ENCODE data around the gene ECI1. TPM values are rescaled to one million over a fixed set of nuclear protein-coding genes. Genes with fewer than 3 reads are reported as not detected.

ECI1 gene
- total and polyA plus RNA-seq, 9 donors, result 44.4 to 81.7 (median 59.3) TPM

DNA sequence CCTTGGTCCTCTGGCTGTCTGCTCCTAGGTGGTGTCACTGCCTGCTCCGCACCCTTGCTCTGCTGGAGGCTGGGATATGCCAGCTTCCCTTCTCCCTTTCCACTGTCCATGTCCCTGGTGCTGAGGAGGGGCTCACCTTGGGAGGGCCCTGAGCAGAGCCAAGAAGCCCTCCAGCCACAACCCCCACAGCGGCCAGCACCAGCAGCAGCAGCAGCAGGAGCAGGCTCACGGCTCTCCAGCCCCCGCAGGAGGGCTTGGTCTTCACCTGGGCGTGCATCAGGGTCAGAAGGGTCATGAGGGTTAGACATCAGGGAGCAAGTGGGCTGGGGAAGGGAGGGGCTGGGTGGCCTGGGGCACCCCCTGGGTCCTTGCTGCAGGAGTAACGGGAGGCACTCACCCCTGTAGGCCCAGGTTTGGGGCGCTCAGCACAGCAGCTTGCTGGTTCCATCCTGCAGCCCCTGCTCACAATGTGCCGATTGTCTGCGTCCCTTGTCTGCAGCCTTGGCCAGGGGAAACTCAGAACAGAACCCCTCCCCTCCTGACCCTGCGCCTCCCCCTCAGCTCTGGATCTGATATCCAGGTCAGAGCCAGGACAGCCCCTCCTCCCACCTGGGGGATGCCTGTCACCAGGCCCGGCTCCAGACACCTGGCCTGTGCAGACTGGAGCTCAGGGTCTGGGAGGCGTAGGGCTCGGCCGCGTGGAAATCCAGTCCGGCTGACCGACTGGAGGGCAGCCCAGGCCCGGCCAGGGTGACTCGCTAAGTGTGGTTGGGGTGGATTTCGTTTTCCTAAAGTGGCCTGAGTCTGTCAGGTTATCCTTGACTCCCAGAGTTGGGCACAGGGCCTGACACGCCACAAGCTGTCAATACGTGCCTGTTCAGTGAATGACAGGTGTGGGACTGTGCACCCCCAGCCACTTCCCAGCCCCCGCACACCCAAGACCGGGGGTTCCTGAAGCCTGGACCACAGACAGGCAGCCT, 40.7 kb downstream of the ECI1 start, which contains the start of gene BRICD5:
Gene BRICD5 (minus strand): TSS at position 478 of the 980 bp plus-strand sequence. CDS start 30 bp downstream, at position 448.
- H3K27ac ChIP-seq (ENCODE audit: low read length), result peak within 1 kb of the TSS; percentile 68
- H3K9me3 ChIP-seq (replicated peaks; ENCODE audit: control insufficient read depth, low read depth, low read length), result no peaks in the 10 kb centered on the region
- H3K27me3 ChIP-seq (ENCODE audit: control insufficient read depth, insufficient read depth, low read length), result no peaks in the 10 kb centered on the region
- no peak for DNase-seq
- WGBS (ENCODE audit: insufficient coverage), result 48% methylated on average over 16 of the region's 24 CpGs
- peaks cover 61% of the 10 kb centered on the region for H3K4me1 ChIP-seq (ENCODE audit: control insufficient read depth, insufficient read depth, low read length)
- H3K4me3 ChIP-seq (ENCODE audit: low read length), result no peak within 1 kb of the TSS
- H3K36me3 ChIP-seq (ENCODE audit: control insufficient read depth, insufficient read depth, low read length), result peaks cover 43% of the 10 kb centered on the region

DNA sequence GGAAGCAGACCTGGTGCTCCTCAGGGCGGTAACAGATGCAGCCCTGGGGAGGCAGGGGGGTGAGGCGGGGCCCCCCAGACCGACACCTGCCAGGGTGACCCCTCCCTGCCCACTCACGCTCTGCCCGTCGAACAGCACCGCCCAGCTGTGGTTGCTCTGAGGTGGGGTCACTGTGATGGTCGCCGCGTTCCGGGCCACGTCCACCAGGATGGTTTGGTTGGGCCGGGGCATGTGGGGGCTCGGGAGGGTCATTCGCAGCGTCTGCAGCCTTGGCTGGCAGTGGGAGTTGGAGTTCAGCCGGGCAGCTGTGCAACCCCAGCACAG, 41.4 kb downstream of the ECI1 start:
- H3K9me3 ChIP-seq (replicated peaks; ENCODE audit: control insufficient read depth, low read depth, low read length), result no peaks in the 10 kb centered on the region
- H3K27ac ChIP-seq (ENCODE audit: low read length), result no peak overlapping the region
- H3K27me3 ChIP-seq (ENCODE audit: control insufficient read depth, insufficient read depth, low read length), result no peaks in the 10 kb centered on the region
- peaks cover 61% of the 10 kb centered on the region for H3K4me1 ChIP-seq (ENCODE audit: control insufficient read depth, insufficient read depth, low read length)
- H3K36me3 ChIP-seq (ENCODE audit: control insufficient read depth, insufficient read depth, low read length), result peaks cover 43% of the 10 kb centered on the region
- no peak overlapping the region for H3K4me3 ChIP-seq (ENCODE audit: low read length)
- WGBS (ENCODE audit: insufficient coverage), result 81% methylated on average over 13 of the region's 17 CpGs
- DNase-seq, result no peak

DNA sequence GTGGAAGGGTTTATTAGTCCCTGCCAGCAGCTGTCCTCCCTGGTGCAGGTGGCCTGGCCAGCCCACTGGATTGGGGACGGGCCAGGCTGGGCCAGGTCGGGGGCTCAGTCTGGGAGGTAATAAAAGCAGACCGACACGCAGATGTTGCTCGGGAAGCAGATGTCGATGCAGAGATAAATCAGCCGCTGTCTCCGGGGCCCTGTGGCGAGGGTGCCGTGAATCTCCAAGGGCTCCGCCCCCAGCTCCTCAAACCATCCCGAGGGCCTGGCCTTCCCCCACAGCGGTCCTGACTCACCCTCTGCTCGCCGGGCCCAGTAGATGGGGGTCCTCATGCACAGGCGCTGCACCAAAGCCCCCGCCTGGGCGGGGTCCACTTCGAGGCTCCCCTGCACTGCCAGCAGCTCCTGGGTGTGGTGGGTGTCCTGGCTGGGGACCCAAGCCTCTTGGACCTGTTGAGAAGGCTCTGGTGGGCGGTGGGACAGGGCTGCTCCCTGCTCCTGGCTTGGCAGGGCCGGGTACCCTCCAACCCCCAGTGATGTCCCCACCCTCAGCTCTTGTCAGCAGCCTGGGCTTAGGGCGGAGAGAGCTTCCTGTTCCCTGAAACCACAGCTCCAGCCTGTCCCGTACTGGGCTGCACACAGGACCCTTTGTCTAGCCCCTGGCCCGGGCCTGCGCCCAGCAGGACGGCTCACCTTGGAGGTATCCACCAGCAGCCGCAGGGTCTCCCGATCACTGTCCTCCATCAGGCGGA, 42.0 kb downstream of the ECI1 start:
- Histone ChIP-seq H3K9me3 (replicated peaks; ENCODE audit: control insufficient read depth, low read depth, low read length) (no peaks in the 10 kb centered on the region), H3K4me3 (ENCODE audit: low read length) (no peak overlapping the region), H3K27ac (ENCODE audit: low read length) (no peak overlapping the region), H3K27me3 (ENCODE audit: control insufficient read depth, insufficient read depth, low read length) (no peaks in the 10 kb centered on the region), H3K36me3 (ENCODE audit: control insufficient read depth, insufficient read depth, low read length) (peaks cover 43% of the 10 kb centered on the region), H3K4me1 (ENCODE audit: control insufficient read depth, insufficient read depth, low read length) (peaks cover 66% of the 10 kb centered on the region)
- 65% methylated on average over 29 of the region's 29 CpGs for whole genome bisulfite sequencing (ENCODE audit: insufficient coverage)
- no peak for DNase-seq

DNA sequence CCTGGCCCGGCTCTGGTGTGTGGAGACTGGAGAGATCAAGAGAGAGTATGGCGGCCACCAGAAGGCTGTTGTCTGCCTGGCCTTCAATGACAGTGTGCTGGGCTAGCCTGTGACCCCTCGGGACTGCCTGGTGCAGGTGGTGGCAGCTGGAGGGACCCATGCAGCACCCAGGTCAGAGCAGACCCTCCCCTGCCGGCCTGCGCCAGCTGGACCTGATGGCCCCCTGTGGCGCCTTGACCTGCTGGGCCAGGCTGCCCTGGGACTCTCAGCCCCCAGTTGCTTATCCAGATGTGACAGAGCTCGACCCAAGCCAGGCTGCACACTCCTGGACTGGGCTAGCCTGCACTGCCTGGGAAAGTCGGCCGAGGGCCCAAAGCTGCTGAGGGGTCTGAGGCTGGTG, 42.6 kb downstream of the ECI1 start:
- H3K27me3 ChIP-seq (ENCODE audit: control insufficient read depth, insufficient read depth, low read length), result no peaks in the 10 kb centered on the region
- DNase-seq, result no peak
- no peak overlapping the region for H3K27ac ChIP-seq (ENCODE audit: low read length)
- H3K9me3 ChIP-seq (replicated peaks; ENCODE audit: control insufficient read depth, low read depth, low read length), result no peaks in the 10 kb centered on the region
- H3K36me3 ChIP-seq (ENCODE audit: control insufficient read depth, insufficient read depth, low read length), result peaks cover 43% of the 10 kb centered on the region
- no peak overlapping the region for H3K4me3 ChIP-seq (ENCODE audit: low read length)
- WGBS (ENCODE audit: insufficient coverage), result 85% methylated on average over 7 of the region's 9 CpGs
- peaks cover 65% of the 10 kb centered on the region for H3K4me1 ChIP-seq (ENCODE audit: control insufficient read depth, insufficient read depth, low read length)

DNA sequence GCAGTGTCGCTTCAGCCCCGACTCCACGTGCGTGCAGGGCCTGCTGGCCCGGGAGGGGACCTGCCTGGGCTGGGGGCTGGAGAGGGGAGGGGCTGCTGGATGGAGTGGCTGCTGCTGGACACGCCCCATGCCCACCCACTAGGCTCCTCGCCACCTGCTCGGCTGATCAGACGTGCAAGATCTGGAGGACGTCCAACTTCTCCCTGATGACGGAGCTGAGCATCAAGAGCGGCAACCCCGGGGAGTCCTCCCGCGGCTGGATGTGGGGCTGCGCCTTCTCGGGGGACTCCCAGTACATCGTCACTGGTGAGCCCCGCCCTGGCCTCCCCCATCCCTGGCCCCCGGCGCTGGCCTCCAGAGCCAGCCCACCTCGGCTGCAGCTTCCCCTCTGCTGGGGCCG, 43.1 kb downstream of the ECI1 start:
- peaks cover 43% of the 10 kb centered on the region for H3K36me3 ChIP-seq (ENCODE audit: control insufficient read depth, insufficient read depth, low read length)
- 53% methylated on average over 21 of the region's 23 CpGs for WGBS (ENCODE audit: insufficient coverage)
- DNase-seq, result no peak
- no peak overlapping the region for H3K4me3 ChIP-seq (ENCODE audit: low read length)
- no peak overlapping the region for H3K27ac ChIP-seq (ENCODE audit: low read length)
- H3K4me1 ChIP-seq (ENCODE audit: control insufficient read depth, insufficient read depth, low read length), result peaks cover 61% of the 10 kb centered on the region
- no peaks in the 10 kb centered on the region for H3K27me3 ChIP-seq (ENCODE audit: control insufficient read depth, insufficient read depth, low read length)
- H3K9me3 ChIP-seq (replicated peaks; ENCODE audit: control insufficient read depth, low read depth, low read length), result no peaks in the 10 kb centered on the region

DNA sequence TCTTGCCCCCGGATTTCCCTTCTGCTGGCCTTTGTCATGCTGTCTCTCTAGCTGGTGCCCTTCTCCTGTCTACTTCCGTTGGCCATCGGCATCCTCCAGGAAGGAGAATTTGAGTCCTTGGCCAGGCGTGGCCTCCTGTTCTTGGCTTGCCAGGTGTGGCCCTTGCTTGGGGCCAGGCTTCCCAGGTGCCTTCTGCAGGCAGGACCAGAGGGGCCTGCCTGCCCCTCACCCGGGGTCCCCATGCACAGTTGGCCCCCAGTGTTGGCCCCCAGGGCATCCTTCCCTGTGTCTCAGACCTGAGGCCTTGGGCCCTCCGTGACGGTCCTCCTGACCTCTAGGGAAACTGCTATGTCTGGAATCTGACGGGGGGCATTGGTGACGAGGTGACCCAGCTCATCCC, 43.5 kb downstream of the ECI1 start:
- Histone ChIP-seq H3K27ac (ENCODE audit: low read length) (no peak overlapping the region), H3K4me1 (ENCODE audit: control insufficient read depth, insufficient read depth, low read length) (peaks cover 56% of the 10 kb centered on the region), H3K36me3 (ENCODE audit: control insufficient read depth, insufficient read depth, low read length) (peaks cover 43% of the 10 kb centered on the region), H3K4me3 (ENCODE audit: low read length) (no peak overlapping the region), H3K27me3 (ENCODE audit: control insufficient read depth, insufficient read depth, low read length) (no peaks in the 10 kb centered on the region), H3K9me3 (replicated peaks; ENCODE audit: control insufficient read depth, low read depth, low read length) (no peaks in the 10 kb centered on the region)
- 89% methylated on average over 5 of the region's 9 CpGs for WGBS (ENCODE audit: insufficient coverage)
- DNase-seq, result no peak

DNA sequence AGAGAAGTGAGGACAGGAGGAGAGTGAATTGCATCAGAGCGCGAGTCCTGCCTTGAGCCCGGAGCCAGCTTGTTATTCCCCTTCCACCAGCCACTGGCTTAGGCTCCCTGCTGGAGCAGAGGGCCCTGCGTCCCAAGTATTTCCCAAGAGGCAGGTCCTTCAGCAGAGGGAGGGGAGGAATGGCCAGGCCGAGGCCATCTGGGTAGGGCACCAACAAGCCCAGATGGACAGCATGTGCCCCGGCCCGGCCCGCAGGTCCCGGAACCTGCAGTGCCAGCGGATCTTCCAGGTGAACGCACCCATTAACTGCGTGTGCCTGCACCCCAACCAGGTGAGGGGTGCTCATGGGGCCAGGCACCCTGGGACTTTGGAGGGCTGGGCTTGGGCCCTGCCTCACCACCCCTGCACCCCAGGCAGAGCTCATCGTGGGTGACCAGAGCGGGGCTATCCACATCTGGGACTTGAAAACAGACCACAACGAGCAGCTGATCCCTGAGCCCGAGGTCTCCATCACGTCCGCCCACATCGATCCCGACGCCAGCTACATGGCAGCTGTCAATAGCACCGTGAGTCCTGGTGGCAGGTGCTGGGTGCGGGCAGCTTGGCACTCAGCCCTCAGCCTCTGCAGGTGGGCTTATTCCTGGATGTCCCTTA, 44.5 kb downstream of the ECI1 start:
- H3K27me3 ChIP-seq (ENCODE audit: control insufficient read depth, insufficient read depth, low read length), result no peaks in the 10 kb centered on the region
- DNase-seq, result no peak
- no peak overlapping the region for H3K4me3 ChIP-seq (ENCODE audit: low read length)
- H3K36me3 ChIP-seq (ENCODE audit: control insufficient read depth, insufficient read depth, low read length), result peaks cover 36% of the 10 kb centered on the region
- H3K27ac ChIP-seq (ENCODE audit: low read length), result no peak overlapping the region
- H3K9me3 ChIP-seq (replicated peaks; ENCODE audit: control insufficient read depth, low read depth, low read length), result no peaks in the 10 kb centered on the region
- 86% methylated on average over 20 of the region's 23 CpGs for WGBS (ENCODE audit: insufficient coverage)
- peaks cover 47% of the 10 kb centered on the region for H3K4me1 ChIP-seq (ENCODE audit: control insufficient read depth, insufficient read depth, low read length)

DNA sequence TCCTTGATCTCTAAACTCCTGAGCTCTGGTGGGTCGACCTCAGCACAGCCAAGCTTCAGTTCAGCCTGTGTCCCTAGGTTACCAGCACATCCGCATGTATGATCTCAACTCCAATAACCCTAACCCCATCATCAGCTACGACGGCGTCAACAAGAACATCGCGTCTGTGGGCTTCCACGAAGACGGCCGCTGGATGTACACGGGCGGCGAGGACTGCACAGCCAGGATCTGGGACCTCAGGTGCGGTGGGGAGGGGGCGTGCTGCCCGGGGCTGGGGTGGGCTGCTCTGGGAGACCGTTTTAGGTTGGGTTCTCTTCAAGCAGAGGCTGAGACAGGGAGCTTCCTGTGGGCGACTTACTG, 45.0 kb downstream of the ECI1 start:
- no peak for DNase-seq
- peaks cover 32% of the 10 kb centered on the region for H3K36me3 ChIP-seq (ENCODE audit: control insufficient read depth, insufficient read depth, low read length)
- peaks cover 2% of the 10 kb centered on the region for H3K27me3 ChIP-seq (ENCODE audit: control insufficient read depth, insufficient read depth, low read length)
- 87% methylated on average over 15 of the region's 18 CpGs for WGBS (ENCODE audit: insufficient coverage)
- H3K4me1 ChIP-seq (ENCODE audit: control insufficient read depth, insufficient read depth, low read length), result peaks cover 42% of the 10 kb centered on the region
- peak overlapping the region; percentile 66 for H3K4me3 ChIP-seq (ENCODE audit: low read length)
- no peak overlapping the region for H3K27ac ChIP-seq (ENCODE audit: low read length)
- H3K9me3 ChIP-seq (replicated peaks; ENCODE audit: control insufficient read depth, low read depth, low read length), result no peaks in the 10 kb centered on the region

DNA sequence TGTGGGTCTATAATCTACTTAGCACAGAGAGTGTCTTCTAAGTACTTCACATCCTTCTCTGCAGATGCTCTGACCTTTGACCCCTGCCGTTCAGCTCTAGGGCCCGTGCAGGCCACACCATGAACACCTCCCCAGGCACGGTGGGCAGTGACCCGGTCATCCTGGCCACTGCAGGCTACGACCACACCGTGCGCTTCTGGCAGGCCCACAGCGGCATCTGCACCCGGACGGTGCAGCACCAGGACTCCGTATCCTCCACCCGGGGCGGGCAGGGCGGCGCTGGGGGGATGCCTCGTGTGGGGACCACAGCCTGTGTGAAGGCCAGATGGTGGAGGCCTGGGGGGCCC, 45.4 kb downstream of the ECI1 start:
- Histone ChIP-seq H3K27ac (ENCODE audit: low read length) (peak overlapping the region; percentile 55), H3K27me3 (ENCODE audit: control insufficient read depth, insufficient read depth, low read length) (peaks cover 2% of the 10 kb centered on the region), H3K4me1 (ENCODE audit: control insufficient read depth, insufficient read depth, low read length) (peaks cover 37% of the 10 kb centered on the region), H3K9me3 (replicated peaks; ENCODE audit: control insufficient read depth, low read depth, low read length) (no peaks in the 10 kb centered on the region), H3K36me3 (ENCODE audit: control insufficient read depth, insufficient read depth, low read length) (peaks cover 32% of the 10 kb centered on the region), H3K4me3 (ENCODE audit: low read length) (peak overlapping the region; percentile 66)
- WGBS (ENCODE audit: insufficient coverage), result 4% methylated on average over 8 of the region's 16 CpGs
- no peak for DNase-seq

Measured in muscle of leg (tissue), 11 donors.